ENCODE measurements around the gene CDCA8. TPM values are rescaled to one million over a fixed set of nuclear protein-coding genes. Genes with fewer than 3 reads are reported as not detected.

The CDCA8 gene
- total and polyA plus RNA-seq, 2 of the 13 experiments (the other 11 are each of a cell fraction or from before 2014, with no cell fraction given) = 24.1 to 38.6 TPM

GRCh38 chr1:37692078-37692833 is at the start of gene CDCA8 (continued):
- TF ChIP-seq ARNT2 (CRISPR knock-in tag; IDR thresholded peaks at IDR 0.05; ENCODE audit: low read depth) (peak; percentile 49; the same call in 1 of the 2 replicates), HIVEP1 (CRISPR knock-in tag; IDR thresholded peaks at IDR 0.05) (peak; percentile 63), FOXA3 (CRISPR knock-in tag; IDR thresholded peaks at IDR 0.05) (no peak), MED1 (CRISPR knock-in tag; IDR thresholded peaks at IDR 0.05) (peak; percentile 60; the same call in 1 of the 2 replicates), ZSCAN20 (CRISPR knock-in tag; IDR thresholded peaks at IDR 0.05; ENCODE audit: borderline replicate concordance) (0 out of 2 replicates have a peak, but pooled peaks have one; percentile 49), ZNF598 (CRISPR knock-in tag; IDR thresholded peaks at IDR 0.05; ENCODE audit: borderline replicate concordance) (no peak), ZNF724P (CRISPR knock-in tag; IDR thresholded peaks at IDR 0.05; ENCODE audit: borderline replicate concordance) (no peak), FOXK1 (CRISPR knock-in tag; IDR thresholded peaks at IDR 0.05; ENCODE audit: borderline replicate concordance, low read depth) (peak; percentile 91; the same call in 1 of the 2 replicates), ZNF446 (CRISPR knock-in tag; IDR thresholded peaks at IDR 0.05) (peak; percentile 27; the same call in 1 of the 2 replicates), ZNF619 (CRISPR knock-in tag; IDR thresholded peaks at IDR 0.05) (no peak), FOXK2 (IDR thresholded peaks at IDR 0.05) (peak; percentile 55), FOXJ3 (CRISPR knock-in tag; IDR thresholded peaks at IDR 0.05; ENCODE audit: borderline replicate concordance) (peak; percentile 67; the same call in 1 of the 2 replicates), CEBPB (IDR thresholded peaks at IDR 0.05; ENCODE audit: borderline replicate concordance, low read depth, low read length) (peak; percentile 26; the same call in 1 of the 2 replicates), MEIS2 (CRISPR knock-in tag; IDR thresholded peaks at IDR 0.05) (0 out of 2 replicates have a peak, but pooled peaks have one; percentile 24), RFXAP (CRISPR knock-in tag; IDR thresholded peaks at IDR 0.05; ENCODE audit: borderline replicate concordance) (peak; percentile 95), XBP1 (CRISPR knock-in tag; IDR thresholded peaks at IDR 0.05) (0 out of 2 replicates have a peak, but pooled peaks have one; percentile 33), ZNF563 (CRISPR knock-in tag; IDR thresholded peaks at IDR 0.05) (peak; percentile 67; the same call in 1 of the 2 replicates), ISL2 (CRISPR knock-in tag; IDR thresholded peaks at IDR 0.05) (0 out of 2 replicates have a peak, but pooled peaks have one; percentile 58)
- TF ChIP-seq, protein P1, sequence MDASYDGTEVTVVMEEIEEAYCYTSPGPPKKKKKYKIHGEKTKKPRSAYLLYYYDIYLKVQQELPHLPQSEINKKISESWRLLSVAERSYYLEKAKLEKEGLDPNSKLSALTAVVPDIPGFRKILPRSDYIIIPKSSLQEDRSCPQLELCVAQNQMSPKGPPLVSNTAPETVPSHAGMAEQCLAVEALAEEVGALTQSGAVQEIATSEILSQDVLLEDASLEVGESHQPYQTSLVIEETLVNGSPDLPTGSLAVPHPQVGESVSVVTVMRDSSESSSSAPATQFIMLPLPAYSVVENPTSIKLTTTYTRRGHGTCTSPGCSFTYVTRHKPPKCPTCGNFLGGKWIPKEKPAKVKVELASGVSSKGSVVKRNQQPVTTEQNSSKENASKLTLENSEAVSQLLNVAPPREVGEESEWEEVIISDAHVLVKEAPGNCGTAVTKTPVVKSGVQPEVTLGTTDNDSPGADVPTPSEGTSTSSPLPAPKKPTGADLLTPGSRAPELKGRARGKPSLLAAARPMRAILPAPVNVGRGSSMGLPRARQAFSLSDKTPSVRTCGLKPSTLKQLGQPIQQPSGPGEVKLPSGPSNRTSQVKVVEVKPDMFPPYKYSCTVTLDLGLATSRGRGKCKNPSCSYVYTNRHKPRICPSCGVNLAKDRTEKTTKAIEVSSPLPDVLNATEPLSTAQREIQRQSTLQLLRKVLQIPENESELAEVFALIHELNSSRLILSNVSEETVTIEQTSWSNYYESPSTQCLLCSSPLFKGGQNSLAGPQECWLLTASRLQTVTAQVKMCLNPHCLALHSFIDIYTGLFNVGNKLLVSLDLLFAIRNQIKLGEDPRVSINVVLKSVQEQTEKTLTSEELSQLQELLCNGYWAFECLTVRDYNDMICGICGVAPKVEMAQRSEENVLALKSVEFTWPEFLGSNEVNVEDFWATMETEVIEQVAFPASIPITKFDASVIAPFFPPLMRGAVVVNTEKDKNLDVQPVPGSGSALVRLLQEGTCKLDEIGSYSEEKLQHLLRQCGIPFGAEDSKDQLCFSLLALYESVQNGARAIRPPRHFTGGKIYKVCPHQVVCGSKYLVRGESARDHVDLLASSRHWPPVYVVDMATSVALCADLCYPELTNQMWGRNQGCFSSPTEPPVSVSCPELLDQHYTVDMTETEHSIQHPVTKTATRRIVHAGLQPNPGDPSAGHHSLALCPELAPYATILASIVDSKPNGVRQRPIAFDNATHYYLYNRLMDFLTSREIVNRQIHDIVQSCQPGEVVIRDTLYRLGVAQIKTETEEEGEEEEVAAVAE (CRISPR knock-in tag; IDR thresholded peaks at IDR 0.05; ENCODE audit: borderline replicate concordance) = peak; percentile 99
- TF ChIP-seq, protein P2, sequence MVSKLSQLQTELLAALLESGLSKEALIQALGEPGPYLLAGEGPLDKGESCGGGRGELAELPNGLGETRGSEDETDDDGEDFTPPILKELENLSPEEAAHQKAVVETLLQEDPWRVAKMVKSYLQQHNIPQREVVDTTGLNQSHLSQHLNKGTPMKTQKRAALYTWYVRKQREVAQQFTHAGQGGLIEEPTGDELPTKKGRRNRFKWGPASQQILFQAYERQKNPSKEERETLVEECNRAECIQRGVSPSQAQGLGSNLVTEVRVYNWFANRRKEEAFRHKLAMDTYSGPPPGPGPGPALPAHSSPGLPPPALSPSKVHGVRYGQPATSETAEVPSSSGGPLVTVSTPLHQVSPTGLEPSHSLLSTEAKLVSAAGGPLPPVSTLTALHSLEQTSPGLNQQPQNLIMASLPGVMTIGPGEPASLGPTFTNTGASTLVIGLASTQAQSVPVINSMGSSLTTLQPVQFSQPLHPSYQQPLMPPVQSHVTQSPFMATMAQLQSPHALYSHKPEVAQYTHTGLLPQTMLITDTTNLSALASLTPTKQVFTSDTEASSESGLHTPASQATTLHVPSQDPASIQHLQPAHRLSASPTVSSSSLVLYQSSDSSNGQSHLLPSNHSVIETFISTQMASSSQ (IDR thresholded peaks at IDR 0.05; ENCODE audit: low read depth) = no peak
- TF ChIP-seq, protein P2 (CRISPR knock-in tag; IDR thresholded peaks at IDR 0.05; ENCODE audit: borderline replicate concordance) = peak; percentile 11; the same call in 1 of the 2 replicates

Measured in HepG2 (cell line).